ENCODE data around the gene CRYBA2. TPM values are rescaled to one million over a fixed set of nuclear protein-coding genes. Genes with fewer than 3 reads are reported as not detected.

CRYBA2 gene
- total RNA-seq, 1 donor from 2014 or later: not detected

DNA sequence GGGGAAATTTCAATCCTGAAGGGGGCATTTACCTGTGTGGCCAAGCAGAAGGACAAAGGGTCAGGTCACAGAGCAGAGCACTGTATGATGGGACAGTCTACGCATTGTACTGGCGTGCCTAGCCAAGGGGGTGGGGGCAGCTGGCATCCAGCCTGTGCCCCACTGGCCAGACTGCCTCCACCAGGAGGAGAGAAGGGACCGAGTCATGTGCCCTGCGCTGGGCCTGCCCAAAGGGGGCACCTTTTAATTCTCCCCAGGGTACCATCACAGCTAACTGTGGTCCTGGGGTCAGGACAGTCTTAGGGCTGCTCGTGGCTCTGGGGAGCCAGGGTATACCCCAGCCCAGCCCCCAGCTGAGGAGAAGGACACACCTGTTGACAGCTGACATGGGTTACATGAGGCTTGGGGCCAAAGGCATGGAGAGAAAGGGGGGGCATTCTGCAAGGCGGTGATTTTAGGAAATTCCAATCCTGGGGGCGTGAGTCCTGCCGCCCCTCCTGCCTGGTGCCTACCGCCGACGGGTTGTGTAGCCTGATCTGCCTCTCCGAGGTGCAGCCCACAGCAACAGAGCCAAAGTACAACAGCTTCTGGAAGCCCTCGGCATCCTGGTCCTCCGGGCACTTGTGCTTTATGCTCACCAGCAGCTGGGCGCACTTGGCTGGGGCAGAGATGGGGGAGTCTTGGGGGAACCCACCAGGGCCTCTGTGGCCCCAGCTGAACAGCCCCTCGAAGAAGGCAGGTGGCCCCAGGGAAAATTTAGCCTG is 37.1 kb upstream of the CRYBA2 start:
- Histone ChIP-seq H3K27me3 (peaks cover 33% of the 10 kb centered on the region), H3K4me1 (no peaks in the 10 kb centered on the region), H3K27ac (no peak overlapping the region), H3K4me3 (no peak overlapping the region), H3K36me3 (no peaks in the 10 kb centered on the region), H3K9me3 (no peaks in the 10 kb centered on the region)
- intact Hi-C loops (cut with DNase I): no loop called here
- TF ChIP-seq CTCF (IDR thresholded peaks at IDR 0.05): no peak
- ATAC-seq (no peak), DNase-seq (peak; percentile 55)

- intact Hi-C loops (cut with DNase I): loop anchor here (10.0 kb wide), 1 partner anchor 125 kb away; no protein-coding TSS in a partner anchor
- peaks cover 33% of the 10 kb centered on the region for H3K27me3 ChIP-seq
- H3K9me3 ChIP-seq: no peaks in the 10 kb centered on the region
- no peak overlapping the region for H3K27ac ChIP-seq
- no peaks in the 10 kb centered on the region for H3K36me3 ChIP-seq
- ATAC-seq: peak; percentile 94
- no peak overlapping the region for H3K4me3 ChIP-seq
- DNase-seq: peak; percentile 89
- peak; percentile 99 for TF ChIP-seq CTCF (IDR thresholded peaks at IDR 0.05)
- no peaks in the 10 kb centered on the region for H3K4me1 ChIP-seq
These were observed 36.6 kb upstream of the CRYBA2 start for GRCh38 chr2:219029829-219030165.

DNA sequence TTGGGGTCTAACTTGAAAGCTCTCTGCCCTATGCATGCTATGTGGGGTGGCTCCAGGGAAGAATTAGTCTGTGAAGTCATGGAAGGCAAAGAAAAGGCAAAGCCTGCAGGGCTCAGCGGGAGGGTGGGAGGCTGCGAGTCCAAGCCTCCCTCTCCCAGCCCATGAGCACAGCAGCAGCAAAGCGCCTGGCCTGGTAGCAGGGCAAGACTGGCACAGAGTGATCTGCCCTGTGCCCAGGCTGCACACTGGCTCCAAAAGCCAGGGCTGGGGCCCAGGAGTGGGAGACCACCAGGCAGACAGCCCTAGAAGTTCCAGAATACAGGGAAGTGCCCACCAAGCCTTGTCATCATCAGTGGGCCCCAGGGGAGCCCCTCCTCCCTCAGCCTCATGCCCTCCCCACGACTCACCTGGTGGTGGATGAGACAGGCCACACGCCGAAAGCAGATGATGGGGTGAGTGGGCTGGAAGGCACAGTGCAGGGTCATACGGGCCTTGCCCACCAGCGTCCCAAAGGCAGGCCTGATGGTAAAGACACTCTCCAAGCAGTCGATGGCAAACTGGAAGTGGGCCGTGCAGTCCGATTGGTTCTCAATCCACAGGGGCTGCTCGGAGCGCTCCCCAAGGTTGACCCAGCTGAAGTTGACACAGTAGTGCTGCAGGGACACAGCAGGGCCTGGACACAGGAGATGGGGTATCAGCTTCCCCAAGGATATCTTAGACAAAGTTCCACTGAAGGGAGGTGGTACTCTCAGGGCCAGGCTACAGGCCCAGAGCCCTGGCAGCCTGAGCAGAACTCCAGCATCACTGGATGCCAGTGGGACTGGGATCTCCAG is 36.0 kb upstream of the CRYBA2 start:
- peak; percentile 52 for DNase-seq
- no peak overlapping the region for H3K27ac ChIP-seq
- peaks cover 33% of the 10 kb centered on the region for H3K27me3 ChIP-seq
- no peak for ATAC-seq
- H3K4me3 ChIP-seq: no peak overlapping the region
- no peaks in the 10 kb centered on the region for H3K9me3 ChIP-seq
- no peak for TF ChIP-seq CTCF (IDR thresholded peaks at IDR 0.05)
- no peaks in the 10 kb centered on the region for H3K36me3 ChIP-seq
- intact Hi-C loops (cut with DNase I): loop anchor here (10.0 kb wide), 1 partner anchor 126 kb away; no protein-coding TSS in a partner anchor
- no peaks in the 10 kb centered on the region for H3K4me1 ChIP-seq

- DNase-seq (no peak), ATAC-seq (no peak)
- no peak overlapping the region for H3K4me3 ChIP-seq
- no peak for TF ChIP-seq CTCF (IDR thresholded peaks at IDR 0.05)
- no peak overlapping the region for H3K27ac ChIP-seq
- no peaks in the 10 kb centered on the region for H3K9me3 ChIP-seq
- H3K4me1 ChIP-seq: no peaks in the 10 kb centered on the region
- H3K36me3 ChIP-seq: no peaks in the 10 kb centered on the region
- peaks cover 28% of the 10 kb centered on the region for H3K27me3 ChIP-seq
- intact Hi-C loops (cut with DNase I): loop anchor here (10.0 kb wide), 1 partner anchor 127 kb away; no protein-coding TSS in a partner anchor
These were observed 34.9 kb upstream of the CRYBA2 start for GRCh38 chr2:219028141-219028540.

DNA sequence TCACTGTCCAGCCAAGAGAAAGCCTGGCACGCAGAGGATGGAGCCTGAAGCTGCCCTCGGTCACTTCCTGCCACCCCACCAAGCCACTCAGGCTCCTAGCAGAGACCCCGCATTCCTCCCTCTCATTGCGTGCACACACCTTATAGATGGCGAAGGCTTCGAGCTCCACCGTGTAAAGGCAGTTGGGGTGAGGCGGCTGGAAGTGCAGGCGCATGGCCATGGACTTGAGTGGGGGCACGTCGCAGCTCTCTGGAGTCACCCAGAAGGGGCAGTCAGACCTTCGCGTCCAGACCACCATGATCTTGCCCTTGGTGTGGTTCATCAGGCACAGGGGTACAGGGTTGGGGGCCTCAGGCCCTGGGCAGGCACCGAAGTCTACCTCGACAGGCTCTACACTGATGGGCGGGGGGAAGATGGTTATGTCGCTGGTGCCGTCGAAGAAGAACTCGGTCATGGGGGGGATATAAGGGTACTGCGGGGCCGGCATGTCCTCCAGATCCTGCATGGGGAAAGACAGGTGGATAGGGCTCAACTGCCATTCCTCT is 34.4 kb upstream of the CRYBA2 start:
- TF ChIP-seq CTCF (IDR thresholded peaks at IDR 0.05): no peak
- Histone ChIP-seq H3K9me3 (no peaks in the 10 kb centered on the region), H3K27ac (no peak overlapping the region), H3K4me3 (no peak overlapping the region), H3K4me1 (no peaks in the 10 kb centered on the region), H3K36me3 (no peaks in the 10 kb centered on the region), H3K27me3 (peaks cover 29% of the 10 kb centered on the region)
- intact Hi-C loops (cut with DNase I): loop anchor here (10.0 kb wide), 1 partner anchor 127 kb away; no protein-coding TSS in a partner anchor
- DNase-seq: no peak
- ATAC-seq: no peak
